ENCODE results near the gene LBX1. TPM values are rescaled to one million over a fixed set of nuclear protein-coding genes. Genes with fewer than 3 reads are reported as not detected.

The LBX1 gene
- total and polyA plus RNA-seq, 7 donors, result 1.8 to 12.3 (median 7.4) TPM

- no peaks in the 10 kb centered on the region for H3K36me3 ChIP-seq (ENCODE audit: insufficient read depth in 1 of 2, low read depth in 1 of 2)
- H3K4me3 ChIP-seq, result peak overlapping the region; percentile 86
- intact Hi-C loops (cut with DNase I), result no loop called here
- TF ChIP-seq CTCF (IDR thresholded peaks at IDR 0.05), result no peak
- no peak for DNase-seq
- H3K9me3 ChIP-seq, result no peaks in the 10 kb centered on the region
- WGBS, 3 donors, result 50 to 52% (median 51%) methylated on average over 9 of the region's 9 CpGs
- peaks cover 13% of the 10 kb centered on the region for H3K4me1 ChIP-seq
- H3K27ac ChIP-seq, result no peak overlapping the region
- no peak for ATAC-seq
- H3K27me3 ChIP-seq (ENCODE audit: insufficient read depth in 3 of 3, low read length in 2 of 3), result peaks cover 0 to 31% (median 6%) of the 10 kb centered on the region in 3 donors
These were observed 7.2 kb downstream of the LBX1 start for GRCh38 chr10:101221963-101222531.

GRCh38 chr10:101221549-101221948 is 7.7 kb downstream of the LBX1 start:
- ATAC-seq, result no peak
- peaks cover 0 to 34% (median 6%) of the 10 kb centered on the region in 3 donors for H3K27me3 ChIP-seq (ENCODE audit: insufficient read depth in 3 of 3, low read length in 2 of 3)
- 63 to 72% (median 70%) methylated on average over 5 of the region's 5 CpGs for WGBS, 3 donors

GRCh38 chr10:101219946-101220451 is 9.3 kb downstream of the LBX1 start:
- 76 to 85% (median 79%) methylated on average over 3 of the region's 3 CpGs for WGBS, 3 donors
- Histone ChIP-seq H3K27me3 (ENCODE audit: insufficient read depth in 3 of 3, low read length in 2 of 3) (peaks cover 0 to 31% (median 6%) of the 10 kb centered on the region in 3 donors), H3K36me3 (ENCODE audit: insufficient read depth in 1 of 2, low read depth in 1 of 2) (no peaks in the 10 kb centered on the region), H3K9me3 (no peaks in the 10 kb centered on the region), H3K4me1 (peaks cover 9% of the 10 kb centered on the region), H3K4me3 (no peak overlapping the region), H3K27ac (no peak overlapping the region)
- intact Hi-C loops (cut with DNase I), result loop anchor here in 1 of 2 donors (10.0 kb wide), 1 partner anchor 225 kb away; no protein-coding TSS in a partner anchor
- no peak for ATAC-seq
- DNase-seq, result no peak
- TF ChIP-seq CTCF (IDR thresholded peaks at IDR 0.05), result no peak

More at GRCh38 chr10:101221549-101221948, 7.7 kb downstream of the LBX1 start:
- intact Hi-C loops (cut with DNase I), result no loop called here
- TF ChIP-seq CTCF (IDR thresholded peaks at IDR 0.05), result no peak
- Histone ChIP-seq H3K9me3 (no peaks in the 10 kb centered on the region), H3K4me1 (peaks cover 13% of the 10 kb centered on the region), H3K4me3 (no peak overlapping the region), H3K36me3 (ENCODE audit: insufficient read depth in 1 of 2, low read depth in 1 of 2) (no peaks in the 10 kb centered on the region), H3K27ac (no peak overlapping the region)
- no peak for DNase-seq

GRCh38 chr10:101219139-101219945 is 9.9 kb downstream of the LBX1 start:
- intact Hi-C loops (cut with DNase I), result loop anchor here in 1 of 2 donors (10.0 kb wide), 1 partner anchor 225 kb away; no protein-coding TSS in a partner anchor
- no peak for TF ChIP-seq CTCF (IDR thresholded peaks at IDR 0.05)
- no peaks in the 10 kb centered on the region for H3K9me3 ChIP-seq
- H3K27me3 ChIP-seq (ENCODE audit: insufficient read depth in 3 of 3, low read length in 2 of 3), result peaks cover 0 to 26% (median 6%) of the 10 kb centered on the region in 3 donors
- ATAC-seq (no peak), DNase-seq (no peak)
- H3K4me3 ChIP-seq, result no peak overlapping the region
- H3K27ac ChIP-seq, result no peak overlapping the region
- H3K36me3 ChIP-seq (ENCODE audit: insufficient read depth in 1 of 2, low read depth in 1 of 2), result no peaks in the 10 kb centered on the region
- H3K4me1 ChIP-seq, result peaks cover 10% of the 10 kb centered on the region
- 60 to 75% (median 63%) methylated on average over 26 of the region's 26 CpGs for WGBS, 3 donors

All from psoas muscle (tissue), 8 donors.